CD4-positive, alpha-beta T cell treated with Interleukin-1 beta for 1 hour (primary cell): ENCODE results near the gene TTYH3.
"Not testable (repeated sequence)": the region's sequence is repeated elsewhere in the genome, so short reads cannot be mapped to it uniquely, and the experiment has no call there.

Source experiments
- DNase-seq, 2 donors: peaks; one replicate each; pipeline ENCODE4 v3.0.0-alpha.2; 2020 to 2022

Gene TTYH3

GRCh38 chr7:2631946-2632732, at the start of gene TTYH3:
TTYH3 (plus strand) TSS chr7:2631986; CDS start chr7:2632156, 170 bp downstream.
- no peak for DNase-seq

GRCh38 chr7:2582006-2582735, 49.6 kb upstream of the TTYH3 start:
- DNase-seq, result no peak

- DNase-seq, result no peak
Observed at GRCh38 chr7:2583798-2584580, 47.8 kb upstream of the TTYH3 start.

GRCh38 chr7:2585446-2585845, 46.3 kb upstream of the TTYH3 start:
- no peak for DNase-seq

GRCh38 chr7:2586326-2587020, 45.3 kb upstream of the TTYH3 start:
- DNase-seq, result no peak

GRCh38 chr7:2587134-2587533, 44.7 kb upstream of the TTYH3 start:
- DNase-seq, result no peak

- DNase-seq, result no peak
Observed at GRCh38 chr7:2587778-2588177, 44.0 kb upstream of the TTYH3 start.

- DNase-seq, result no peak
Observed at GRCh38 chr7:2589341-2589740, 42.4 kb upstream of the TTYH3 start.

- not testable (repeated sequence) for DNase-seq
Observed at GRCh38 chr7:2589941-2590340, 41.8 kb upstream of the TTYH3 start.

GRCh38 chr7:2592375-2592865, 39.4 kb upstream of the TTYH3 start:
- DNase-seq, result no peak

GRCh38 chr7:2593036-2593727, 38.6 kb upstream of the TTYH3 start:
- DNase-seq, result no peak

GRCh38 chr7:2594599-2594998, 37.2 kb upstream of the TTYH3 start:
- no peak for DNase-seq

GRCh38 chr7:2595258-2595860, 36.4 kb upstream of the TTYH3 start:
- DNase-seq, result no peak

GRCh38 chr7:2596464-2597272, 35.1 kb upstream of the TTYH3 start:
- no peak for DNase-seq

- DNase-seq, result no peak
Observed at GRCh38 chr7:2597273-2597640, 34.5 kb upstream of the TTYH3 start.

- no peak for DNase-seq
Observed at GRCh38 chr7:2598154-2598823, 33.5 kb upstream of the TTYH3 start.

GRCh38 chr7:2601065-2601464, 30.7 kb upstream of the TTYH3 start:
- no peak for DNase-seq

- no peak for DNase-seq
Observed at GRCh38 chr7:2601907-2602306, 29.9 kb upstream of the TTYH3 start.

- DNase-seq, result peak in 1 of 2 donors; percentile 41
Observed at GRCh38 chr7:2602406-2603043, 29.3 kb upstream of the TTYH3 start.
